GM12878 (cell line): ENCODE data around the gene DPAGT1. TPM values are rescaled to one million over a fixed set of nuclear protein-coding genes. Genes with fewer than 3 reads are reported as not detected.

ENCODE experiments used
- ATAC-seq: fragments of 200-7000 bp; cut with Tn5 transposase; 3 replicates; pipeline ENCODE4 v1.9.1; 2020; ENCODE audit warnings: mild to moderate bottlenecking, moderate library complexity
- BruUV-seq: library from RNA; stranded (reverse); fragments of 400-500 nt; replicated peaks from 2 replicates; lab custom pipeline; 2021; lab: Mats Ljungman, UMichigan
- CTCF ChIA-PET: fragments of 300-600 bp; sonication (Branson Sonifier 250); formaldehyde crosslinking; extraction: SDS; loops from one replicate; lab custom pipeline; 2021; ENCODE audit warnings: inconsistent platforms; lab: Yijun Ruan, JAX
- POLR2A ChIA-PET: fragments of 350-600 bp; formaldehyde crosslinking; extraction: SDS; loops from one replicate; lab custom pipeline; 2021; ENCODE audit warnings: inconsistent platforms; lab: Charles Lee
- RAD21 ChIA-PET: fragments of 300-600 bp; sonication (Branson Sonifier 250); formaldehyde crosslinking; loops from one replicate; lab custom pipeline; 2023; ENCODE audit warnings: antibody characterized with exemption; ENCODE audit not compliant: unreplicated experiment; lab: Charles Lee
- SMC1A ChIA-PET: fragments of 300-600 bp; sonication (Branson Sonifier 250); formaldehyde crosslinking; loops from one replicate; lab custom pipeline; 2023; ENCODE audit not compliant: unreplicated experiment, uncharacterized antibody; lab: Charles Lee
- DNase-seq: peaks from one replicate; pipeline ENCODE4 v3.0.0-alpha.2; 2011; ENCODE audit warnings: low read depth, low spot score
- FAIRE-seq: peaks from 3 replicates; lab custom pipeline; 2011; peaks lifted over from hg19 to GRCh38; lab: Jason Lieb, UNC
- H2AFZ ChIP-seq: 2 replicates; pipeline ENCODE4 v1.6.0; 2011; ENCODE audit warnings: low read depth, low read length, control low read depth; ENCODE audit not compliant: control insufficient read depth
- H3K27ac ChIP-seq: 2 replicates; pipeline ENCODE4 v1.5.1; 2011; ENCODE audit warnings: control low read depth; ENCODE audit not compliant: control insufficient read depth, insufficient read depth
- H3K27me3 ChIP-seq, 2 experiments: replicated peaks in 1 of 2; 2 replicates each; pipeline versions ENCODE4 v1.6.0 to v1.6.1; 2011; ENCODE audit warnings: low read length in 1 of 2; ENCODE audit not compliant: control insufficient read depth in 2 of 2, insufficient read depth in 2 of 2
- H3K36me3 ChIP-seq, 2 experiments: 2 replicates each; pipeline ENCODE4 v1.5.1; 2011; ENCODE audit warnings: low read length in 1 of 2; ENCODE audit not compliant: control insufficient read depth in 2 of 2, insufficient read depth in 2 of 2
- H3K4me1 ChIP-seq: 2 replicates; pipeline ENCODE4 v1.6.1; 2011; ENCODE audit warnings: mild to moderate bottlenecking, low read length, moderate library complexity, mixed read lengths; ENCODE audit not compliant: control insufficient read depth, insufficient read depth
- H3K4me2 ChIP-seq: 2 replicates; pipeline ENCODE4 v1.6.0; 2011; ENCODE audit warnings: control low read depth; ENCODE audit not compliant: control insufficient read depth, insufficient read depth
- H3K4me3 ChIP-seq: fragments of 200-600 bp; sonication (generic); 2 replicates; pipeline ENCODE4 v1.5.1; 2016
- H3K79me2 ChIP-seq: 2 replicates; pipeline ENCODE4 v1.6.0; 2011; ENCODE audit warnings: low read length; ENCODE audit not compliant: control insufficient read depth, insufficient read depth
- H3K9ac ChIP-seq: 2 replicates; pipeline ENCODE4 v1.8.0; 2011; ENCODE audit warnings: low read length, control low read depth, mixed read lengths; ENCODE audit not compliant: control insufficient read depth, insufficient read depth
- H3K9me3 ChIP-seq: replicated peaks from 3 replicates; pipeline ENCODE4 v1.5.1; 2011; ENCODE audit warnings: mild to moderate bottlenecking, low read length; ENCODE audit not compliant: control insufficient read depth, insufficient read depth
- H4K20me1 ChIP-seq: 2 replicates; pipeline ENCODE4 v1.6.0; 2011; ENCODE audit not compliant: control insufficient read depth, insufficient read depth
- MEF2B ChIP-seq: fragments of 450-650 bp; IDR thresholded peaks from 2 replicates; pipeline ENCODE4 v1.6.1; 2018; ENCODE audit warnings: mild to moderate bottlenecking, moderate library complexity; ENCODE audit not compliant: partially characterized antibody, poor library complexity, severe bottlenecking
- NR2C1 ChIP-seq: fragments of 450-650 bp; IDR thresholded peaks from 2 replicates; pipeline ENCODE4 v1.6.1; 2017; ENCODE audit warnings: antibody characterized with exemption, mild to moderate bottlenecking, moderate library complexity
- SMAD1 ChIP-seq: fragments of 450-650 bp; IDR thresholded peaks from 2 replicates; pipeline ENCODE4 v1.6.1; 2018; ENCODE audit warnings: mild to moderate bottlenecking, low read depth; ENCODE audit not compliant: partially characterized antibody
- TBL1XR1 ChIP-seq: IDR thresholded peaks from 2 replicates; pipeline ENCODE4 v1.6.1; 2012; ENCODE audit warnings: low read depth, low read length, improper control_type of control experiment
- TCF7 ChIP-seq: IDR thresholded peaks from 2 replicates; pipeline ENCODE4 v1.6.1; 2014; ENCODE audit warnings: antibody characterized with exemption, borderline replicate concordance
- WGBS: methylation state at CpG from one replicate; pipeline ENCODE4 v1.1.6; 2016; ENCODE audit warnings: low lambda C conversion rate; ENCODE audit not compliant: insufficient replicate concordance, insufficient coverage; ENCODE audit errors: missing lambda C conversion rate; 5-methylcytosine and 5-hydroxymethylcytosine counted together
- in situ Hi-C: fragments of 300-500 bp; cut with MboI; formaldehyde crosslinking; loops from 9 replicates; pipeline ENCODE4 v1.14.3; 2018; ENCODE audit warnings: mixed read lengths
- intact Hi-C: fragments of 100-400 bp; cut with micrococcal nuclease; formaldehyde crosslinking; loops from one replicate; pipeline ENCODE4 v1.14.2; 2022; ENCODE audit not compliant: unreplicated experiment
- polyA plus RNA-seq, 11 experiments: library from polyadenylated mRNA; depleted of rRNA in 4 of 11; unstranded in 6 of 11; stranded (reverse) in 5 of 11; fragments of >200 nt; fragmentation: Nextera tagmentation in 4 of 11; fragmentation: Illumina TruSeq in 1 of 11; extraction: Ambion mirVana in 4 of 11; extraction: Trizol in 1 of 11; gene quantifications; 1 replicate in 1 of 11; 2 replicates in 10 of 11; pipeline versions ENCODE4 v1.2.1 to v1.2.3, GENCODE V29; 2011 to 2016; ENCODE audit warnings: inconsistent platforms in 2 of 11, missing spikeins in 2 of 11, low read depth in 1 of 11
- total RNA-seq, 4 experiments: library from RNA; depleted of rRNA in 3 of 4; stranded (reverse); fragments of >200 nt in 3 of 4; fragmentation: Illumina TruSeq in 1 of 4; extraction: Trizol in 1 of 4; gene quantifications; 2 replicates each; pipeline versions ENCODE4 v1.2.1 to v1.2.3, GENCODE V29; 2013 to 2021
- TF ChIP-seq, protein P1 (sequence below): fragments of 450-650 bp; IDR thresholded peaks from 2 replicates; pipeline ENCODE4 v1.6.1; 2017; ENCODE audit warnings: low read depth, mild to moderate bottlenecking, moderate library complexity

Gene DPAGT1
- total and polyA plus RNA-seq, 10 of the 15 experiments (the other 5 are each of a cell fraction or from before 2014, with no cell fraction given), result 20.5 to 95.6 (median 54.3) TPM

GRCh38 chr11:119113716-119114115 is 12.1 kb upstream of the DPAGT1 start:
- no peak for TF ChIP-seq NR2C1
- TF ChIP-seq SMAD1, result no peak
- no peak for TF ChIP-seq TCF7
- TF ChIP-seq TBL1XR1, result no peak
- no peak for TF ChIP-seq MEF2B
- TF ChIP-seq, protein P1, sequence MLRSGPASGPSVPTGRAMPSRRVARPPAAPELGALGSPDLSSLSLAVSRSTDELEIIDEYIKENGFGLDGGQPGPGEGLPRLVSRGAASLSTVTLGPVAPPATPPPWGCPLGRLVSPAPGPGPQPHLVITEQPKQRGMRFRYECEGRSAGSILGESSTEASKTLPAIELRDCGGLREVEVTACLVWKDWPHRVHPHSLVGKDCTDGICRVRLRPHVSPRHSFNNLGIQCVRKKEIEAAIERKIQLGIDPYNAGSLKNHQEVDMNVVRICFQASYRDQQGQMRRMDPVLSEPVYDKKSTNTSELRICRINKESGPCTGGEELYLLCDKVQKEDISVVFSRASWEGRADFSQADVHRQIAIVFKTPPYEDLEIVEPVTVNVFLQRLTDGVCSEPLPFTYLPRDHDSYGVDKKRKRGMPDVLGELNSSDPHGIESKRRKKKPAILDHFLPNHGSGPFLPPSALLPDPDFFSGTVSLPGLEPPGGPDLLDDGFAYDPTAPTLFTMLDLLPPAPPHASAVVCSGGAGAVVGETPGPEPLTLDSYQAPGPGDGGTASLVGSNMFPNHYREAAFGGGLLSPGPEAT, result no peak
- in situ Hi-C loops, result no loop called here
- no peak overlapping the region for H3K9ac ChIP-seq
- no peak for ATAC-seq
- CTCF ChIA-PET, result no interaction called here
- 93% methylated on average over 9 of the region's 9 CpGs for WGBS
- H3K79me2 ChIP-seq, result peaks cover 5% of the 10 kb centered on the region
- BruUV-seq, result no TSS peak
- no peak overlapping the region for H3K4me3 ChIP-seq
- no peak for FAIRE-seq
- H3K4me1 ChIP-seq, result peaks cover 5% of the 10 kb centered on the region
- H3K9me3 ChIP-seq, result no peaks in the 10 kb centered on the region
- SMC1A ChIA-PET, result no interaction called here
- intact Hi-C loops, result no loop called here
- no peak overlapping the region for H3K4me2 ChIP-seq
- peaks cover 19 to 22% of the 10 kb centered on the region in 2 experiments for H3K36me3 ChIP-seq
- H3K27ac ChIP-seq, result no peak overlapping the region
- no peak for DNase-seq
- RAD21 ChIA-PET, result no interaction called here
- no peaks in the 10 kb centered on the region for H4K20me1 ChIP-seq
- POLR2A ChIA-PET, result no interaction called here
- no peaks in the 10 kb centered on the region for H3K27me3 ChIP-seq
- no peak overlapping the region for H2AFZ ChIP-seq
